ENCODE results near the gene TEX2. TPM values are rescaled to one million over a fixed set of nuclear protein-coding genes. Genes with fewer than 3 reads are reported as not detected.
"Not testable (repeated sequence)": the region's sequence is repeated elsewhere in the genome, so short reads cannot be mapped to it uniquely, and the experiment has no call there.

TEX2 gene
- total and polyA plus RNA-seq, 8 donors = 20.1 to 38.2 (median 24.5) TPM

DNA sequence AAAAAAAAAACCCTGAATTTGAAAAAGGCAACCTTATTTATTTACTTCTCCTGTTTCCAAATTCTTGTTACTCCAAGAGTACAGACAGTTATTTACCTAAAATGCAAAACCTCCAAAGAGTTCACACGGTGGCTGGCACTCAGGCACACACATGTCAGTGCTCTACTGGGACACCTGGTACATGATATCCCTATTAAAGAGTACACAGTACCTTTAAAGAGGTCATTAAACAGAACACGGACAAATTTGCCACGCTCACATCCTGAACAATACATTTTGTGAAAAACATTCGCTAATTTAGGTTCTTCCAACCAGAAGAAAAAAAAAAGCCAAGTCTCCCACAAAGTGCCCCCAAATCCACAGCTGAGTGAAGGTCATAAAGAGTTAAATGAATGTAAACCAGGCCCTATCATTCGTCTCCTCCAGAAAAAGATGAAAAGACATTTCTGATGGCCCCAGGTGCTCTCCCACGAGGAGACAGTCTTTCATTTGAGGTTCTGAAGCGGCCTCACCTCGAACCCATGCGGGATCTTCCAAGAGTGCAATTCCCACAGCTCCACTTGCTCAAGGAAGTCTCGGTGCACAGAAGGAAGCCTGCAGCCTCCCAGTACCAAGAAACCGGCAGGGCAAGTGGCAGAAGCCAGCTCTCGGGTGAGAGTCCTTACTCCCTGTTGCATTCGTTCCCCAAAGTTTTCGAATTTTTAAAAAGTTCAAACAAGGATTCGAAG lies 134.1 kb downstream of the TEX2 start:
- DNase-seq = peak in 1 of 4 donors; percentile 58
- TF ChIP-seq, protein P1, sequence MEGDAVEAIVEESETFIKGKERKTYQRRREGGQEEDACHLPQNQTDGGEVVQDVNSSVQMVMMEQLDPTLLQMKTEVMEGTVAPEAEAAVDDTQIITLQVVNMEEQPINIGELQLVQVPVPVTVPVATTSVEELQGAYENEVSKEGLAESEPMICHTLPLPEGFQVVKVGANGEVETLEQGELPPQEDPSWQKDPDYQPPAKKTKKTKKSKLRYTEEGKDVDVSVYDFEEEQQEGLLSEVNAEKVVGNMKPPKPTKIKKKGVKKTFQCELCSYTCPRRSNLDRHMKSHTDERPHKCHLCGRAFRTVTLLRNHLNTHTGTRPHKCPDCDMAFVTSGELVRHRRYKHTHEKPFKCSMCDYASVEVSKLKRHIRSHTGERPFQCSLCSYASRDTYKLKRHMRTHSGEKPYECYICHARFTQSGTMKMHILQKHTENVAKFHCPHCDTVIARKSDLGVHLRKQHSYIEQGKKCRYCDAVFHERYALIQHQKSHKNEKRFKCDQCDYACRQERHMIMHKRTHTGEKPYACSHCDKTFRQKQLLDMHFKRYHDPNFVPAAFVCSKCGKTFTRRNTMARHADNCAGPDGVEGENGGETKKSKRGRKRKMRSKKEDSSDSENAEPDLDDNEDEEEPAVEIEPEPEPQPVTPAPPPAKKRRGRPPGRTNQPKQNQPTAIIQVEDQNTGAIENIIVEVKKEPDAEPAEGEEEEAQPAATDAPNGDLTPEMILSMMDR (IDR thresholded peaks at IDR 0.05) = no peak
- ATAC-seq = peak; percentile 12

DNA sequence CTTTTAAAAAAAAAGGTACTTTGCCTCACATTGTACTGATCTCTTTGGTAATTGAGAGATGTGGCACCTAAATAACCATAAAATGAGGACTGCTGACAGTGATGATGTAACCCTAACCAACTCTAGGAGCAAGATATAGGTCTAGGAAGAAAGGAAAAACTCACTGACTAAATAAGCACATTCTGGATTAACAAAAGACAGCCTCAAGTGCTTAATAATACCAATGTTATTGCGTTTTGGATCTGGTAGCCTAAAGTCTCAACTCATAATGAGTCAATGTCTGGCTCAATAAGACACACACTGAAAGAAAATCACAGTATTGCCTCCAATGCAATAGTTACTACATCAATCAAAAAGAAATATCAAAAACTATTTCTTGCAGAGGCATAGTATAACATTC lies 136.1 kb downstream of the TEX2 start:
- Histone ChIP-seq H3K27ac (no peak overlapping the region), H3K9me3 (no peaks in the 10 kb centered on the region), H3K27me3 (no peaks in the 10 kb centered on the region), H3K36me3 (no peaks in the 10 kb centered on the region), H3K4me3 (peak overlapping the region in 1 of 2 donors; percentile 69), H3K4me1 (peaks cover 8 to 56% of the 10 kb centered on the region in 2 donors)
- TF ChIP-seq, protein P1 (IDR thresholded peaks at IDR 0.05) = no peak
- intact Hi-C loops (cut with DNase I) = no loop called here
- no peak for ATAC-seq
- no peak for DNase-seq

More for the DNA sequence above, 134.1 kb downstream of the TEX2 start:
- no peaks in the 10 kb centered on the region for H3K27me3 ChIP-seq
- no peaks in the 10 kb centered on the region for H3K9me3 ChIP-seq
- peaks cover 8 to 52% of the 10 kb centered on the region in 2 donors for H3K4me1 ChIP-seq
- H3K27ac ChIP-seq = peak overlapping the region; percentile 96
- no peaks in the 10 kb centered on the region for H3K36me3 ChIP-seq
- intact Hi-C loops (cut with DNase I) = no loop called here
- H3K4me3 ChIP-seq = peak overlapping the region; percentile 69

DNA sequence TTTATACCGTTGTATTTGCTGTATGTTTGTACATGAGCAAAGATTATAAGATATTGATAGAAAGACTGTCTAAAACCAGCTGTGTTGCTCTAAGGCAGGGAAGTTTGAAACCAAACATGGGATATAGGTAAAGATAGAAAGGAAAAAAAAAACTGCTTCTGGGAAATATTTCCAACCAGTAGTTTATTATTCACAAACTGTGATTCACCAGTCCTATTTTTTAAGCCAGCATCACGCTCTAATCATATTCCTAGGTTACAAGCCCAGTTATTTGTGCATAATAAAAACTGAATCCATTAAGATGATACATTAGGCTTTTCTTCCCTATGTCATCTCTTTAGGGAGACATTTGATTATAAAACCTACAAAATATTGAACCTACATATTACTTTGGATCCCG lies 137.1 kb downstream of the TEX2 start:
- intact Hi-C loops (cut with DNase I) = no loop called here
- Histone ChIP-seq H3K4me3 (no peak overlapping the region), H3K4me1 (peaks cover 7 to 59% of the 10 kb centered on the region in 2 donors), H3K27ac (no peak overlapping the region), H3K27me3 (no peaks in the 10 kb centered on the region), H3K9me3 (no peaks in the 10 kb centered on the region), H3K36me3 (peaks cover 0 to 5% of the 10 kb centered on the region in 2 donors)
- DNase-seq = no peak
- no peak for ATAC-seq
- TF ChIP-seq, protein P1 (IDR thresholded peaks at IDR 0.05) = no peak

DNA sequence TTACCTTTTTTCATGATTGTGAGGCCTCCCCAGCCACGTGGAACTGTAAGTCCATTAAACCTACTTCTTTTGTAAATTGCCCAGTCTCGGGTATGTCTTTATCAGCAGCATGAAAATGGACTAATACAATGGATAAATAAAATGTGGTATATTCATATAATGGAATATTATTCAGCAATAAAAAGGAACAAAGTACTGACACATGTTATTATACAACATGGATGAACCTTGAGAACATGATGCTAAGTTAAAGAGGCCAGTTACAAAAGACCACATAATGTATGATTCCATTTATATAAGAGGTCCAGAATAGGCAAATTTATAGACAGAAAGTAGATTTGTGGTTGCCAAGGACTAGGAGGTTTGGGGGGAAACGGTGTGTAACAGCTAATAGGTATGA lies 138.5 kb downstream of the TEX2 start:
- ATAC-seq (no peak), DNase-seq (no peak)
- no peaks in the 10 kb centered on the region for H3K9me3 ChIP-seq
- H3K4me3 ChIP-seq = no peak overlapping the region
- TF ChIP-seq, protein P1 (IDR thresholded peaks at IDR 0.05) = no peak
- H3K4me1 ChIP-seq = peaks cover 5 to 65% of the 10 kb centered on the region in 2 donors
- no peak overlapping the region for H3K27ac ChIP-seq
- peaks cover 0 to 5% of the 10 kb centered on the region in 2 donors for H3K36me3 ChIP-seq
- intact Hi-C loops (cut with DNase I) = no loop called here
- H3K27me3 ChIP-seq = no peaks in the 10 kb centered on the region

DNA sequence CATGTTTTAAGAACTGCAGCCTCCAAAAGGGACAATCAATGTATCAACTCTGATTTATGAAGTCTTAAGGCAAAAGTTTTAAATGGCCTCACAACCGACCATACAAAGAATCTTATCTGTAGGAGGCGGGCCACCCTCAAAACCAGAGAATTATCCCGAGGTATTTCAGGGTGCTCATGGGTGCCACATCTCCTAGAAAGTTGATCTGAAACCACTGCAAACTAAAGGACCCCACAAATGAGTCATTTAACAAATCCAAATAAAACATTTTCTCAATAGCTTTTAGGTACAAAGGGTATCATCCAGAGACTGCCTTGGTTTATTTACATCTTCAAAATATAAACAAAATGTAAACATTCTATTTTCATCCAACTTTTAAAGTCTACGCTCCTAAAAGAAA lies 139.9 kb downstream of the TEX2 start:
- peaks cover 0 to 5% of the 10 kb centered on the region in 2 donors for H3K36me3 ChIP-seq
- H3K27me3 ChIP-seq = no peaks in the 10 kb centered on the region
- H3K27ac ChIP-seq = no peak overlapping the region
- H3K4me3 ChIP-seq = no peak overlapping the region
- peaks cover 15 to 69% of the 10 kb centered on the region in 2 donors for H3K4me1 ChIP-seq
- no peak for ATAC-seq
- intact Hi-C loops (cut with DNase I) = no loop called here
- TF ChIP-seq, protein P1 (IDR thresholded peaks at IDR 0.05) = no peak
- no peak for DNase-seq
- H3K9me3 ChIP-seq = no peaks in the 10 kb centered on the region

DNA sequence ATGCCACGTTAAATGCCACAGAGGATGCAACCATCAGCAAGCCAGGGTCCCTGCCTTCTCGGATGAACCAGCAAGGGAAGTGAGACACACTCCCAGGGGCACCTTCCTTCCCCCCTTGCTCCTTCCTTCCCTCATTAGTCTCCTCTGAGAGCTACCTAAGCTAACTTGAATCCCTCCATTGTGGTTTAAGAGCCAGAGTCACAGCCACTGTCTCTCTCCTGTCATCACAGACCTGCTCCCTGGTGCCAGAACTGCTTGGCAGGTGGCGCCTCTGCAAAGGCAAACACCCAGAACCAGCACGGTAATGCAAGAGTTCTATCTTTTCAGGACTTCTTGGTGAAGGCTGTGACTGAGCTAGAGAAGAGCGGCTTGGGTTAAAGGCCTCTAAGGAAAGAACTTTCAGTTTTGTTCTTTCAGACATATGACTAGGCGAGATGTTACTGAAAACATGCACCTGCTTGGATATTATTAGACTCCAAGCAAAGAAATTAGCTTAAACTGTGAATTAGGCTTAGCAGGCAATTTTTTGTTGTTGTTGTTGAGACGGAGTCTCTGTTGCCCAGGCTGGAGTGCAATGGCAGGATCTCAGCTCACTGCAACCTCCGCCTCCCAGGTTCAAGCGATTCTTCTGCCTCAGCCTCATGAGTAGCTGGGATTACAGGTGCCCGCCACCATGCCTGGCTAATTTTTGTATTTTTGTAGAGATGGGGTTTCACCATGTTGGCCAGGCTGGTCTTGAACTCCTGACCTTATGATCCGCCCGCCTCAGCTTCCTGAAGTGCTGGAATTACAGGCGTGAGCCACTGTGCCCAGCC lies 141.9 kb downstream of the TEX2 start:
- DNase-seq; intact Hi-C loops (cut with DNase I); H3K9me3 ChIP-seq; H3K27me3 ChIP-seq; H3K36me3 ChIP-seq; H3K4me3 ChIP-seq: not testable (repeated sequence)
- ATAC-seq = peak; percentile 7
- peaks cover 18 to 68% of the 10 kb centered on the region in 2 donors for H3K4me1 ChIP-seq
- peak overlapping the region; percentile 38 to 58 for H3K27ac ChIP-seq

All from left lung (tissue), 10 donors.